ENCODE data around the gene TMEM132D. TPM values are rescaled to one million over a fixed set of nuclear protein-coding genes. Genes with fewer than 3 reads are reported as not detected.

TMEM132D gene
- total RNA-seq, 4 donors from 2014 or later, result not detected

GRCh38 chr12:129073157-129073915 lies 830.5 kb downstream of the TMEM132D start:
- no peak for TF ChIP-seq CTCF (IDR thresholded peaks at IDR 0.05; ENCODE audit: low read depth)

- no peak for TF ChIP-seq CTCF (IDR thresholded peaks at IDR 0.05; ENCODE audit: low read depth)
Measured at GRCh38 chr12:129071362-129071761, 832.5 kb downstream of the TMEM132D start.

- TF ChIP-seq CTCF (IDR thresholded peaks at IDR 0.05; ENCODE audit: low read depth), result no peak
Measured at GRCh38 chr12:129069886-129070285, 833.9 kb downstream of the TMEM132D start.

GRCh38 chr12:129068684-129069083 lies 835.1 kb downstream of the TMEM132D start:
- no peak for TF ChIP-seq CTCF (IDR thresholded peaks at IDR 0.05; ENCODE audit: low read depth)

GRCh38 chr12:129067491-129067890 lies 836.3 kb downstream of the TMEM132D start:
- TF ChIP-seq CTCF (IDR thresholded peaks at IDR 0.05; ENCODE audit: low read depth), result no peak

GRCh38 chr12:129064209-129064855 lies 839.5 kb downstream of the TMEM132D start:
- TF ChIP-seq CTCF (IDR thresholded peaks at IDR 0.05; ENCODE audit: low read depth), result no peak

- no peak for TF ChIP-seq CTCF (IDR thresholded peaks at IDR 0.05; ENCODE audit: low read depth)
Measured at GRCh38 chr12:129063600-129063999, 840.2 kb downstream of the TMEM132D start.
